HG03064 (cell line): Measurements from ENCODE around the gene NGDN.

Experiments
- ATAC-seq: cut with Tn5 transposase; IDR thresholded peaks from one replicate; pipeline ENCODE4 v1.9.1; 2021; ENCODE audit warnings: low read depth; ENCODE audit not compliant: unreplicated experiment

Gene NGDN

DNA sequence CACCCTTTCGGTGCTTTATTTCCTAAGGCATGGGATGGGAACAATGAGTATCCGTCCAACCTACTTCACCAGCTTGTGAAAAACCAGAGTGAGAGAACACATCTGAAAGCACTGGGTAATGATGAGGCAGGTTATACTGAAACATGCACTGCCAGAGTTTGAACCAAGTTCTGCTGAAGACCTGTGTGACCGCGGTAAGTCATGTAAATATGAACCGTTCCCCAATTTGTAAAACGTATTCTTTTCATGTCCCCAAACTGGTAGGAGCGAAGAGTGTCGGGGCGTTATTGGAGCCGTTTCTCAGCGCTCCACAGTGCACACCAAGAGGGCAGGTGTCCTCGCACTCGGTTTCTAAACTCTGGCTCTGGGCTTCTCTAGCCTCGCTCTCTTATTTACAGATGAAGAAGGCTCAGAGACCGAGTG, 788 bp upstream of the NGDN start:
- ATAC-seq: no peak

DNA sequence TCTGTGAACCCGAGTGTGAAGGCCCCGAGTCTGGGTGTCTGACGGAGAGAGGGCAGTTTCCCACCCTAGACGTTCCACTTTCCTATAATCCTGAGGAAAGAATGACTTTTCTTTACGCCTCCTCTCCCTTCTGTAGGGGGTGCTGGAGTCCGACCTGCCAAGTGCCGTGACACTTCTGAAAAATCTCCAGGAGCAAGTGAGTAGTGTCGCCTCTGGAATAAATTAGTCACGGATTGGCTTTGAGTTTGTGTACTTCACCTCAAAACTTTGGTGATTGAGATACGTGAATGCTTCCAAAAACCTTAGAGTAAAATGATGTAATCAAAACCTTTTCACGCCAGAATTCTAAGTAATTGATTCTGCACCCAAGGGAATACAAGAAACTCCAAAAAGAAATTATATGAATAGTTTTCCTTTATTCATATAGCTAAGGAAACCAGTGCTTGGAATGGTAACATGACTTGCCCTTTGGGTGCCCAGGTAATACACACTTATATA, 452 bp downstream of the NGDN start:
- no peak for ATAC-seq

DNA sequence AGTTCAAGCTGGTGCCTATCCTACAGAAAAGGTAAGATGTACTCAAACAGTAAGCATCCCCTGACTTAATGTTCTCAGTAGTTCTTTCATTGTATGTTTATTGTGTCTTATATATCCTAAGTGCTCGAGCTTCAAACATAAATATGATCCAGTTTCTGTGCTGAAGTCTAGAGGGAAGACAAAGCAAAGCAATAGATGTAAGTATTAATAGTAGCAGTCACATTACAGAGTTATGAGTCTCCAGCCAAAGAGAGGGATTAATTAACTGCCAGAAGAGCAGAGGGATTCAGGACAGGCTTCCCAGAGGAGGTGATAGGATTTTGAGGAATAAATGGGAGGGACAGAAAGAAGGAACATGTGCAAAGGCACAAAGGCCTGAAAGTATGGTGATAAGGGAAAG, 1.4 kb downstream of the NGDN start:
- ATAC-seq: no peak

DNA sequence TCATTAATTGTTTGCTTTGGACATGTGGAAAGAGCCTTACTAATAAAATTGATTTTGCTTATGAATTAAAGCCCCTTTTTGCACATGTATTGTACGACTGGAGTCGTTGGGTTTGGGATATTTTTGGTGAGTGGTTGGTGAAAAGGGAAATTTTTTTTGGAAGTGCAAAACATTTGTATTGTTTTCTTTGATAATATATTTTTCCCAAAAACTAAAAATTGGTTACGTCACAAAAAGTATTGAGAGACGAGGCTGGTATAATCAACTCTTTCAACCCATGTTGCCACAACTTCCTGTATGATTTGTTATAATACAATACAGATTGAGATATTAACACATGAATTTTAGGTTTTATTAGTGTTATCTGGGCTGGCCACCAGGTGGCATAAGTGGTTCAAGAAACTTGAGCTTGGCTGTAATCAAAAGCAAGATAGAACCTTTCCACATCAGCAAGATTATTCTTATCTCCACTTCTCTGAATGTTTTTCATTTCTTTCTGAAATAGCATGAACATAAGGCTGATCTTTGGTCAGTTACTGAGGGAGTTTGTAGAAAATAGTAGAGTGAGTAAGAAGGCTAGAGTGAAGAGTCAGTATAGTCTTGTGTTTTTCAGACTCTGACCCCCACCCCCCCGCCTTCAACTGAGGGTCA, 8.7 kb downstream of the NGDN start:
- no peak for ATAC-seq

DNA sequence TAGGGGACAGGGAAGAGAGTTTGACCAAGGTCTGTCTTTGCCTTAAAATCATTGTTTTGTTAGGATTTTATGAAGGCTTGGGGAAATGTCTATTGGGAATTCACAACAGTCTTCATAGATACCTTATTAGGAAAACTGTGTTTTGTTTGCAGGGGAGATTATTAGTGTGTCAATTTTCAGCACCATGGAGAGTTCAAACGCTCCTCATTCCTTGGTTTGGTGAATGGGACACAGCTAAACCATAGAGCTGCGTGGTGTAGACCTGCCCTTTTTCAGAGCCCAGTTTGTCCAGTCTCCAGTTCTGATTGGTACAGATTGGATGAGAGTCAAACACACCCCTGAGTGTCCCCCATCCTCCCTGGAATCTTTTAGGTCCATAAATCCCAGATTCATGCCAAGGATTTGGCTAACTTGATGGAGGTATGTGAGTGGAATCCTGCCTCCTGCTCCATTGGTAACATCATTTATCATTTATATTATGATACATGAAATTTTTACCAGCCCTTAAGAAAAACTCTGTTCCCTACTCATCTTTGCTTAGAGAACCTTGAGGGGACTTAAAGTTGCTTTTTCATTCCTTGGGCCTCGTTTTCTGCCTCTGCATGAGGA, 12.0 kb downstream of the NGDN start:
- no peak for ATAC-seq

DNA sequence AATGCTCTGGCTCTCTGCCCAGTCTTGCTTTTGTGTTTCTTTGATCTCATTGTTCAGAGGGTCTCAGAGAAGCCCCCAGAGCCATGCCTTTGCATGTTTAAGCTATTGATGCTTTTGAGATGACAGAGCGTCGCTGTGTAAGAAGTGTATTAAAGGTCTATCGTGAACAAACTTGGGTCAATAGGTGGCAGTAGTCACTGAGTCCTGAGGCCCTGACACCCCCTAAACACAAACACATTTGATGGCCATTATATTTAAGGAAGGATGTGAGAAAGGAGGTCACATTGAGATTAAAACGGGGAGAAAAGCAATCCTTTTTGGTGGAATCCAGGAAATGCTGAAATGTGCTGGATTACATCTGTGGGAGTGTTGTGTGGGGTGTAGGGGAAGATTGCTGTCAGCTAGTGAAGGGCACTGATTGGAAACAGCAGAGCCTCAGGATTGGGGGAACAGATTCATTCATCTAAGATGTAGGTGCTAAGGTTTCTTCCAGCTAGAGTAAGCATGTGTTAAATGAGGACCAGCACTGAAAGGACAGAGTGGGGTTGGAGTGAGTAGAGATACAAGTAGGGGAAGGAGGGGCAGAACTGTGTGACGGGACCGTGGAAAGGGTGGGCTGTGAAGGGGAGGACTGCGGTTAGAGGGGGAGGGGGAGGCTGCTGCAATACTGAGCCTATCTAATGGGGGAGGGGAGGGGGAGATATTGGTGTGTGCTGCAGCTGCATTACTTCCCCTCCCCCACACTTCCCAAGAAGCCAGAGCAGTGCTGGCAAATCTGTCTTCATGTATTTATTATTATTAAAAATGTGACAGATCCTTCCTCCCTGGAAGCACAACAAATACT, 12.7 kb downstream of the NGDN start:
- ATAC-seq: no peak

DNA sequence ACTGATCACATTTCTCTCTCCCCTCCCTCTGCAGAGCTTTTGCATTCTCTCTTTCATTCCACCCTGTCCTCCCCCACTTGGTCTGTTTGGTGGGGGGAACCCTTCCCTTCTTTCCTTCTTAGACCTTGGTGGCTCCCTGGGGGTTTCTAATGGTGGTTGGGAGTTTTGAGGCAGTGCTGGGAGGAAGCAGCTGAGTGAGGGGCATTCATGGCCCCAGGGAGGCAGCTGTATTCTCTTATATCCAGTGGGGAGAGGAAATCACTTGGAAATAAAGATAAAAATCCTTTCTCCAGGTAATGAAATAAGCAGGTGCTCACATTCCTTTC, 13.3 kb downstream of the NGDN start:
- no peak for ATAC-seq

DNA sequence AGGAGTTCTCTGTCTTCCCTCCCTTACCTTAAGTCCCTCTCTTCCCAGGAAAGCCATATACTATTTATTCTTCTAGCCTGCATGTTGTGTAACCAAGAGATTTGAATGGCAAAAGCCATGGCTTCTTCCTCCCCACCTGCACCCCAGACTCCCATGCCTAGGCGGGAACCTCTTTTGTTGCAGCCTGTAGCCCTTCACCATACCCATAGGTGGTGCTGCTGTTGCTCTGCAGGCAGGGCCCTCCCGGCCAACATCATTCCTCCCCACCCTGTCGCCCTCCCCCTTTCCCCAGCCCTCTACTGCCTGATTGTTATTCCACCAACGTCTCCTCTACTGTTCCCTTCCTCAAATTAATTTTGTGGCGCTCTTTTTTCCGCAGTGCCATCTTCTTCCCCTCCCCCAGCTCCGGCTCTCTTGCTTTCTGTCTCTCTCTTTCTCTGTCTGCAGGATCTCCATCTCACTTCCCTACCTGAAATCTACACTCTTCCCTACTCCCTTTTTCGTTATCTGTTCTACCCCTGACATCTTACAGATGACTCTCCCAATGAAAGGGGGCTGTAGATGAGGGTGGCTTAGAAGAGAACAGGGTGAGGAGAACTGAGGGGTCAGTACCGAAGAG, 13.8 kb downstream of the NGDN start:
- ATAC-seq: no peak

DNA sequence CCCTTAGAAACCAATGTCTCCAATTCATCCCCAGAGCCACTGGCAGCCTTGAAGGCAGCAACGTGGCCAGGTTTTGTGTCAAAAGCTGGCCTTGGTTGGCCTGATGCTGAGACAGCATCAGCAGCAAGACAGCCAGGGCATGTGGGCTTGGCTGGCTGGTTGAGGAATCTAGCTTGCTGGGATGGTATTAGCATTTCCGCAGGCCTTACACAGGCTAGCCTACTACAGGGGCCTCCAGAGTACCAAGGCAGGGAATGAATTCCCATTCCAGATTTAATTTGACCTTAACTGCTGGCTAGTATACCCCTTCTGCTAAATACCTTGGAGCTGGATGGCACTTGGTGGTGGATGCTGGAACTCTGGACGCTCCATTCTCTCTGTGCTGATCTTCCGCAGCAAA, 15.8 kb downstream of the NGDN start:
- no peak for ATAC-seq

DNA sequence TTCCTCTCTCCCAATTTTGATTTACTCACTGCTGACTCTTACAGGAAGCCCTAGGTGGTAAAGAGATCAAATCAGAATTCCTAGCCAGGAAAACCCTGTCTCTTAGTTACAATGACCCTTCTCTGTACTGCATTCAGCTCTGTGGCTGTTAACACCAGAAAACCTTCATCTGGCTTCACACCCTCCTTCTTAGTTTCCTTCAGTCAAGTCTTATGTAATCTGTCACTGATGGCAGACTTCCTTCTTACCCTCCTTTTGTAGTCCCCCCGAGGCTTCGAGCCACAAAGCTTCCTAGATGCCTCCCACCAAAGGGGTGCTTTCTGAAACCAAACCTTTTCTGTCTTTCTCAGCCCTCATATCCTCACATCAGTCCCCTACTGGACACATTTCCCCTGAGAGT, 16.5 kb downstream of the NGDN start:
- ATAC-seq: no peak

DNA sequence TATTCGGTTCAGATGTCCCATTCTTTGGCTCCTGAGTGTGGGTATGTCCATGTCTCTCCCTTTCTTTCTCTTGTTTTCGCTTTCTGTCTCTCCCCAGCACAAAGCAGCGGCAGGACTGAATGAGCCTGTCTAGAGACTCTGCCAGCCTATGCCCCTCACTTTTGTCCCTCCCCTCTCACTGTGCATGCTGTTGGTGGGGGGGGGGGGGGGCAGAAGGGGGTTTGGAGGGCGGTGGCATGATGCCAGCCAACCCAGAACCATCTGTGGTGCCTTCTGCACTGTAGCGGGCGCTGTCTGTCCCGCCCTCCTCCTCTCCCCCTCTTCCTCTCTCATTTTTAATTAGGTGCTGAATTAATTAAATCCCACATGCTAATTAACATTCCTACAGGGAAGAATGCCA, 17.7 kb downstream of the NGDN start:
- ATAC-seq: no peak

DNA sequence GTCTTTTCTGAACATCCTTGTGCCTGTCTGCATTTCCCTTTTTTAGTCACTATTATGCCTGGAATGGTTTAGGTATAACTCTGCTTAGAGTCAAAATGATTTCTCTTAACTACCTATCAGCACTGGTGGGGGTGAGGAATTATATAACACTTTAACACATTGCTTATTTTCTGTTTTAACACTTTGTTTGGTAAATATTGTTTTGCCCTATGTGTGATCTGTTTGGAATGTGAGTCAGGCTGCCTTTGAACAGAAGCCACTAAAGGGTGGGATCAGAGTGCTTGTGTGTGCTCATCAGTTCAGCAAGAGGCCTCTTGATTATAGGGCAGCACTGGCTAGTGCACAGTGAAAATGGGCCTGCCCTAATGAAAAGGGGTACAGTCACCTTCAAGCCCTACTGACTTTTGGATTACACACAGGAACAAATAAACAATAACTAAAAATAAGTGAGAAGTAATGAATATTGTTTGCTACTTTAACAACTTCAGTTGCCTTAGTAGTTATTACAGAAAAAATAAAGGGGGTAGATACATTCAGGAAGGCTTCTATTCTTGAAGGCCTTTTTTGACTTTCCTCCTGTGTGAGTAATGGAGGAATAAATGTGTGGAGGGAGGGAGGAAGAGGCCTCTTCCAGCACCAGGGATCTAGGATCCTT, 23.2 kb downstream of the NGDN start:
- ATAC-seq: no peak

DNA sequence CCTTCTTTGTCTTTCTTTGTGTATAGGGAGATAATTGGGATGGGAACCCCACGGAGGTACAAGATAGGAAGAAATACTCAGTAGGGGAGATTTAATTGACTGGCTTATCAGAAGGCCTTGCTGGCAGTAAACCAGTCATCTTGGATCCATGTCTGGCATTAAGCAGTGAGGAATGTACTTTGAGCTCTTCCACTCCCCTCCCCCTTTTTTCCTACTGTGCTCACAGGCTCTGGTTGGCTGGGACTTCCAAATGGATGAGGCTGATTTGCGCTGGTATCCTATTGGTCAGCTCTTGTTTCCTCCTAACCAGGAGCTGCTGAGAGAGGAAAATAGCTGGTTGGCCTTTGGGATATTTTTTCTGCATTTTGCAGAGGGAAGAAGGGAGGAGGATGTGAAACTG, 24.7 kb downstream of the NGDN start:
- no peak for ATAC-seq

DNA sequence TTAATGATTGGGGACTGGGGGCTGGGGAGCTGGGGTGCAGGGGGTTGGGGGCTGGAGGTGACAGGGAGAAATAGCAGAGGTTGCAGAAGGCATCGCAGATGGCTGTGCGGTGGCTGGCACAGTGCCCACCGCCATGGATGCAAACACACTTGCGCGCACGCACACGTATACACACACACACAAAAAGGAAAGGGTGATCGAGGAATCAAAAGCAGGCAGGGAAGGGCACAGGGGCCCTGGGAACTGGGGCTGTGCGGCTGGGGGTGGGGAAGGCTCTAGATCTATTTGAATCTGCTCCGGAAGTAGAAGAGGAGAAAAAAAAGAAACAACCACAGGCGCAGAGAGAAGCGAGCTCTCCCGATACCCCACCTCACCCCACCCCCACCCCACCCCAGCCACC, 42.7 kb downstream of the NGDN start:
- no peak for ATAC-seq

DNA sequence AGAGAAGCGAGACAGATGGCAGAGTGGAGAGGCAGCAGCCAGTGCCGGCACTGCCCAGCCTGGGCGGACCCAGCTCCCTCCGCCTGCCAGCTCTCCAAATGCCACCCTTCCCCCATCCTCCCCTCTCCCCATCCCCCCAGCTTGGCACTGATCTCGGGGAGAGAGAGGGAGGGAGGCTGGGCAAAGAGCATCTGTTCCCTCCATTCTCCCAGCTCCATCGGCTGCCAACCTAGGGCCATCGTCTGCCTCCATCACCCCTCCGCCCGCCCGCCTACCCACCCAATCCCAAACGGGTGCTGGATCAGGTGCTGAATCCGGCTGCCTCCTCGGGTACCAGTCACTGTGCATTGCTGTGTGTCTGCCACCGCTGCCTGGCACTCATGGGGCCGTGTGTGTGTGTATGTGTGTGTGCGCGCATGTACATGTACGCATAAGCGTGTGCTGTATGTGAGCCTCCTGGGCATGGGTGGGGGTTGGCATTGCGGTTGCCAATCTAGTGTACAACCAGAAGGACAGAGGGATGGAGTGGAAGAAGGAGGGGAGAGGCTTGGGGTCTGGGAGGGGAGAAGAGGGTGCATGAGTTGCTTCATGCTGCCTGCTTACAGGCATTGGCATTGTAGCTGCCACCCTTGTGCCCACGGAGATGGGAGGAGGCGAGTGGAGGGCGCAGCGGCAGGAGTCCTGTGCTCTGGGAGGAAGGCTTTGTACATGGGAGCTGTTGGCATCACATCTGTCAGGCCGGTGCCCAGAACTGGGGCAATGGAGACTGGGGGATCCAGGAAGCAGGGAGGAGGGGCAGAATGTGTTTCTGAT, 43.7 kb downstream of the NGDN start:
- no peak for ATAC-seq

DNA sequence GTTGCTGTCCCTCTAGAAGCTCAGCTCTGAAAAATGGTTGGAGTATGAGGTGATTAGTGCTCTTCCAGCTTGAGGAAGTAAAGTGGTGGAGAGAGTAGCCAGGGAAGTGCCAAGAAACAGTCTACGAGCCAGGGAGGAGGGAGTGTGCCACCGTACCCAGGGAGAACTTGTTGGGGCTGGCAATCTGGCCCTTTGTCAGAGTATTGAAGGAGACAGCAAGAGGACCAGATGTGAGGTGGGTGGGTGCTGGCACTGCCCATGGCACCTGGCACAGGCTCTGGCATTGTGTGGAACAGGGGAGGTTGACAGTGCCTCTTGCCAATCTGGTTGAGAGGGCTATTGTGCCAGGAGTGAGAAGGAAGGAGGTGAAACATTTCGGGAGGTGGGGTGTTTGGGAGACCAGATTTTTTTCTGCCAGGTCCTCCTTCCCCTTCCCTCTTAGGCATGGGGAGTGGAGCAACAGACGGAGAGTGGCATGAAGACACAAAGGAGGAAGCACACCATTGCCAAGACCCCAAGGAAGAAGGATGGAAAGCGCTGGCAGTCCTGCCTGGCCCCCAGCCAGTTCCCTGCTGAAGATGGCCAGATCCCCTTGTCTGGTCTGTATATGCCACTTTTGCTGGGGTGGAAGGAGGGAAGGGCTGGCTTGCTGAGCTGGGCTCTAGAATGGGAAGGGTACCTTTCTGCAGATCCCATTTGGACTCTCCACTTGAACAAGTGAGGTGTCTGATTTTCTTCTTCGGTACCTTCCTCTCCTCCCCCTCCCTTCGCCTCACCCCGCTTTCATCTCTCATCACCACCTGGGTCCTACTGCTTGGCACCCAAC, 44.5 kb downstream of the NGDN start:
- ATAC-seq: no peak

DNA sequence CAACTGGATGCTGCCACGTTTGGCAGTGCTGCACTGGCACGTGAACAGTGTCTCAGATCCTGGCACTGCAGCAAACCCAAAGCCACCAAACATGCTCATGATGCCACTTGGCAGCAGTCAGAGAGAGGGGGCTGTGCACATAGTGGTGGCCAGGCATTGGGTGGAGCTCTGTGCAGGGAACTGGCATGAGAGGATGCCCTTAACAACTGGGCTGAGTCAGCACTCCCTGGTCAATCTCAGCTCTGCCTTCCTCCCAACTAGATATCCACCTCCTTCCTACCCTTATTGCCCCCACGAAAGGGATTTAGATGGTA, 45.1 kb downstream of the NGDN start:
- no peak for ATAC-seq

DNA sequence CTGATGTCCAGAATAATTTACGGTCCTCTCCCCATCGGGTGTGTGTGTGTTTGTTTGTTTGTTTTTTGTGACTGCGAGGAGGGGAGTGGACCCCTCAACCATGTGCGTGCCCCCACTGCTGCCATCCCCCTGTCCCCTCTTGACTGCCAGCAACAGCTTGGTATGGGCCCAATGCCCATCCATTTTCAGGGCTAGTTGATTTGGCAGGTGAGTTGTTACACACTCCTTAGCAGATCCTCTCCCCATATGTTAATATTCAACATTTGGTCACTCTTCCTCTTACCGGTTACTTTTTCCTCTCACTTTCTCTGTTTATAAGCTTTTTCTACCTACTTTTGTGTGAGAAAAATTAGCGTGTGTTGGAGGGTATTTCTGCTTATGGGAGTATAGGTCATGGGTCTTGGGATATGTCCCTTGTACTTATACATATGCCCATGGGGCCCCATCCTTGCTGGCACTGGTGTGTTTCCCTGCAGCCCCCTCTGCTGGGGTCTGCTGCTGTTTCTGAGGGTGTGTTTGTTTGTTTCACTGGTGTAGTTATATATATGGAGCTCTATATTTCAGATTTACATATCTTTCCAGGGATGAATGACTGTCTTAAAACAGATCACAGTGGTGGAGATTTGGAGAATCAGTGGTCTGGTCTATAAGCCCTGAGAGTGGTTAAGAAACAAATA, 48.3 kb downstream of the NGDN start:
- no peak for ATAC-seq

DNA sequence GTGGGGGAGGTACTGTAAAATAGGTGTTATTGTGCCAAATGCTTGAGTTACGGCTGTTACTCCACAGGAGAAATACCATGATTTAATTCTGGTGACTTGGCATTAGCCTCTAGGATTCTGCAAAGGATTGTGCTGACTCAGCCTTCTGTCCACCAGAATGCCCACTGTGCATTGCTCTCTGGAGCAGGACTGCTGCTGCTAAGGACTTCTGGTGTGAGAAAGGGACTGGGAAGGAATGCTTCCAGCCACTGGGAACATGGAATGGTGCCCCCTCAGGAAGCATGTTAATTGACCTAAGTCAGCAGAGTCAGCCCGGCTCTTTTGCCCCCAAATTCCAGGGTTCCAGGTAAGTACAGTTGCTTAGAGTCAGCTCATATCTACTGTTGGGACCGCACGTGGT, 49.2 kb downstream of the NGDN start:
- ATAC-seq: no peak
